Activated CD8-positive, alpha-beta T cell treated with anti-CD3 and anti-CD28 coated beads for 36 hours (primary cell): ENCODE results near the gene WFDC11. TPM values are rescaled to one million over a fixed set of nuclear protein-coding genes. Genes with fewer than 3 reads are reported as not detected.
"Not testable (repeated sequence)": the region's sequence is repeated elsewhere in the genome, so short reads cannot be mapped to it uniquely, and the experiment has no call there.

ENCODE experiments used
- ATAC-seq: fragments of 200-7000 bp; cut with Tn5 transposase; one replicate; pipeline ENCODE4 v1.10.0; 2021; ENCODE audit warnings: mild to moderate bottlenecking, moderate library complexity
- CTCF ChIA-PET: fragments of 350-600 bp; sonication (Branson Sonifier 250); formaldehyde crosslinking; loops from one replicate; lab custom pipeline; 2021; ENCODE audit warnings: antibody characterized with exemption; lab: Charles Lee
- POLR2A ChIA-PET: fragments of 350-600 bp; sonication (Branson Sonifier 250); formaldehyde crosslinking; loops from one replicate; lab custom pipeline; 2021; ENCODE audit warnings: antibody characterized with exemption; lab: Charles Lee
- DNase-seq: peaks from one replicate; pipeline ENCODE4 v3.0.0-alpha.2; 2020
- H3K27ac Mint-ChIP-seq: one replicate; pipeline ENCODE4 v1.8.0; 2021; ENCODE audit warnings: mild to moderate bottlenecking, mixed read lengths
- H3K27me3 Mint-ChIP-seq: one replicate; pipeline ENCODE4 v1.8.0; 2021; ENCODE audit warnings: mixed read lengths
- H3K36me3 Mint-ChIP-seq: one replicate; pipeline ENCODE4 v1.8.0; 2021; ENCODE audit warnings: low read depth, mixed read lengths
- H3K4me1 Mint-ChIP-seq: one replicate; pipeline ENCODE4 v1.8.0; 2021; ENCODE audit warnings: low read depth, mixed read lengths
- H3K4me3 Mint-ChIP-seq: one replicate; pipeline ENCODE4 v1.8.0; 2021; ENCODE audit warnings: mild to moderate bottlenecking, moderate library complexity, mixed read lengths
- H3K9me3 Mint-ChIP-seq: one replicate; pipeline ENCODE4 v1.8.0; 2021; ENCODE audit warnings: mixed read lengths
- CTCF ChIP-seq: fragments of 200-600 bp; IDR thresholded peaks from one replicate; pipeline ENCODE4 v1.8.0; 2022; ENCODE audit warnings: antibody characterized with exemption, mild to moderate bottlenecking
- intact Hi-C: fragments of 100-400 bp; cut with micrococcal nuclease; formaldehyde crosslinking; loops from one replicate; pipeline ENCODE4 v1.10.0; 2022
- total RNA-seq, 2 experiments: library from RNA; stranded (reverse); gene quantifications; one replicate each; pipeline ENCODE4 v1.2.3, GENCODE V29; 2021

WFDC11 gene
- total RNA-seq, 2 experiments from 2014 or later = not detected

- H3K27ac Mint-ChIP-seq = no peak overlapping the region
- no peak overlapping the region for H3K4me3 Mint-ChIP-seq
- intact Hi-C loops = no loop called here
- peaks cover 21% of the 10 kb centered on the region for H3K27me3 Mint-ChIP-seq
- DNase-seq = no peak
- POLR2A ChIA-PET = no interaction called here
- CTCF ChIA-PET = no interaction called here
- no peak for TF ChIP-seq CTCF
- no peaks in the 10 kb centered on the region for H3K4me1 Mint-ChIP-seq
- ATAC-seq = no peak
- no peaks in the 10 kb centered on the region for H3K36me3 Mint-ChIP-seq
- H3K9me3 Mint-ChIP-seq = peaks cover 1% of the 10 kb centered on the region
Measured at GRCh38 chr20:45695496-45695895, 25.5 kb upstream of the WFDC11 start.

- H3K4me1 Mint-ChIP-seq, H3K4me3 Mint-ChIP-seq, intact Hi-C loops, DNase-seq, ATAC-seq, H3K9me3 Mint-ChIP-seq, H3K36me3 Mint-ChIP-seq, POLR2A ChIA-PET, H3K27ac Mint-ChIP-seq, CTCF ChIA-PET: not testable (repeated sequence)
- H3K27me3 Mint-ChIP-seq = peaks cover 22% of the 10 kb centered on the region
Measured at GRCh38 chr20:45693346-45693745, 23.3 kb upstream of the WFDC11 start.

- Mint-ChIP-seq H3K36me3 (no peaks in the 10 kb centered on the region), H3K4me1 (no peaks in the 10 kb centered on the region), H3K27ac (no peak overlapping the region), H3K9me3 (no peaks in the 10 kb centered on the region), H3K27me3 (peaks cover 8% of the 10 kb centered on the region), H3K4me3 (no peak overlapping the region)
- DNase-seq (no peak), ATAC-seq (no peak)
- no peak for TF ChIP-seq CTCF
- CTCF ChIA-PET = interaction anchor here (1.1 to 1.8 kb wide), 2 partner anchors 14 to 85 kb away, joined by 3 to 4 read pairs; no protein-coding TSS in a partner anchor
- POLR2A ChIA-PET = no interaction called here
- intact Hi-C loops = no loop called here
Measured at GRCh38 chr20:45685896-45686295, 15.9 kb upstream of the WFDC11 start.

- DNase-seq (no peak), ATAC-seq (no peak)
- Mint-ChIP-seq H3K36me3 (peaks cover 3% of the 10 kb centered on the region), H3K4me3 (no peak overlapping the region), H3K27me3 (peaks cover 16% of the 10 kb centered on the region), H3K4me1 (no peaks in the 10 kb centered on the region), H3K9me3 (peaks cover 31% of the 10 kb centered on the region), H3K27ac (no peak overlapping the region)
- CTCF ChIA-PET = no interaction called here
- TF ChIP-seq CTCF = no peak
- intact Hi-C loops = no loop called here
- POLR2A ChIA-PET = no interaction called here
Measured at GRCh38 chr20:45679650-45680049, 9.6 kb upstream of the WFDC11 start.

GRCh38 chr20:45672765-45673164 lies 2.7 kb upstream of the WFDC11 start:
- no peaks in the 10 kb centered on the region for H3K4me1 Mint-ChIP-seq
- peaks cover 12% of the 10 kb centered on the region for H3K9me3 Mint-ChIP-seq
- no peak for TF ChIP-seq CTCF
- ChIA-PET CTCF (interaction anchor here (1.5 kb wide), 1 partner anchor 98 kb away, joined by 5 read pairs; no protein-coding TSS in a partner anchor), POLR2A (no interaction called here)
- no peak overlapping the region for H3K27ac Mint-ChIP-seq
- intact Hi-C loops = no loop called here
- no peaks in the 10 kb centered on the region for H3K36me3 Mint-ChIP-seq
- H3K27me3 Mint-ChIP-seq = peaks cover 30% of the 10 kb centered on the region
- H3K4me3 Mint-ChIP-seq = no peak overlapping the region
- ATAC-seq = no peak
- no peak for DNase-seq

GRCh38 chr20:45657038-45657437 lies 13.0 kb downstream of the WFDC11 start:
- POLR2A ChIA-PET, DNase-seq, CTCF ChIA-PET, H3K4me1 Mint-ChIP-seq, ATAC-seq, intact Hi-C loops, H3K9me3 Mint-ChIP-seq, H3K27ac Mint-ChIP-seq, H3K4me3 Mint-ChIP-seq, H3K27me3 Mint-ChIP-seq, H3K36me3 Mint-ChIP-seq: not testable (repeated sequence)

GRCh38 chr20:45651726-45652125 lies 18.3 kb downstream of the WFDC11 start:
- POLR2A ChIA-PET, H3K27ac Mint-ChIP-seq, H3K4me3 Mint-ChIP-seq, intact Hi-C loops, H3K36me3 Mint-ChIP-seq, ATAC-seq, DNase-seq, CTCF ChIA-PET, H3K4me1 Mint-ChIP-seq, H3K9me3 Mint-ChIP-seq: not testable (repeated sequence)
- peaks cover 12% of the 10 kb centered on the region for H3K27me3 Mint-ChIP-seq
